Kasumi-1 (cell line): ENCODE data around the gene DNAJC18.
"Not testable (repeated sequence)": the region's sequence is repeated elsewhere in the genome, so short reads cannot be mapped to it uniquely, and the experiment has no call there.

Experiments used
- DNase-seq, 2 experiments: peaks; one replicate each; lab custom pipeline; 2025; lab: John Stamatoyannopoulos, UW

The DNAJC18 gene

DNA sequence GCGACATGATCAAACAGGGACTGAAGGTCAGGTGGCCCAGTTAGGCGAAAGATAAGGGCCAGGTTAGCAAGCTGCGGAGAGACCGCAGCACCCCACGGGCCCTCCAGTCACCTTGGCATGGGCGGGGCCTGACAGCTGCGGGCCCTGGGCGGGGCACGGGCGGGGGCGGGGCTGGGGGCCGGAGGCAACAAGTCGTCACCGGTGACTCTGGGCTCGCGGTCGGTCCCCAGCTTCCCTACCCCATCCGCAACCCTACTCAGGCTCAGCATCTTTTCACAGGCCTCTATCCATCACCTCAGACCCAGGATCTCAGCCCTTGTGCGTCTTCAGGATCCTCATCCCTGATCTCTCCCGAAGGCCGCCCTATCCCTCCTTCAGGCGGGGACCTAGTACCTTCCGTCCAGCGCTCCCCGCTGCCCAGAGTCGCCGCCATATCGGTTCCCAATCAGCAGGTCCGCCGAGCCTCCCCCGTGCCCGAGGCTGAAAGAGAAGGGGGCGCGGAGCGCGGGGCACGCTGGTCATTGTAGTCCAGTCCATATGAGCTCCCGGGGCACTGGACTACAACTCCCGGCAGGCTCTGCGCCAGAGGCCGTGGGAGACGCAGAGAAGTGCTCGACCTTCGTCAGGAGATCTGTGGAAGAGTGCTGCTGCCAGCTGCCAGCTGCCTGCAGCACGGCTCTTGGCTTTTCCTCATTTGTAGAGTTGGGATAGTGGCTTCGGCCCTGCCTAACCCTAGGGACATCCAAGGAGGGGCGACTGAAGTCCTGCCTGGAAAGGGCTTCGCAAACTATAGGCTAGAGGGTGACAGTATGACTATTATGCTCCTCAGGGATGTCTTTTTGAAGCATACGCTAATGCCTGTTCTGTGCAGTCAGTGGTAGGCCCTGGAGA, at the start of gene DNAJC18:
DNAJC18 (minus strand) TSS at position 513 of the 891 bp plus-strand sequence; CDS start at position 433, 80 bp downstream.
- peak; percentile 91 to 92 for DNase-seq

DNA sequence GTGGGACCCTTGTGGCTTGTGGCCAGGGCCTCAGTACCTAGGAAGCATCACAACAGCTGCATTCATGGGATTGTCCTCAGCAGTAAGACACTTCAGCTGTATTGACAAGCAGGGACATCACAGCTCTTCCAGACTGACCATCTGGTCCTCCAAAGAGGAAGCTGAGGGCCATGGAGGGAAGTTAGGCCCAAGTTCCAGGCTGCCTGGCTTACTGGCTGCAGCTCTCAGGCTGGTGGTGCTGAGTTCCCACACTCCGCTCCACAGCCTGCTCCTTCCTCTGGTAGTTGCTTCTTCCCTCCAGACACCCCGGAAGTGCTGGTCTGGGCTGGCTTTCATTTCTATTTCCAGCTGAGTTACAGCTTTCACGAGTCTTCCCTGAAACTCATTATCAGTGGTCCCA, 48.9 kb upstream of the DNAJC18 start:
- peak; percentile 91 to 93 for DNase-seq

DNA sequence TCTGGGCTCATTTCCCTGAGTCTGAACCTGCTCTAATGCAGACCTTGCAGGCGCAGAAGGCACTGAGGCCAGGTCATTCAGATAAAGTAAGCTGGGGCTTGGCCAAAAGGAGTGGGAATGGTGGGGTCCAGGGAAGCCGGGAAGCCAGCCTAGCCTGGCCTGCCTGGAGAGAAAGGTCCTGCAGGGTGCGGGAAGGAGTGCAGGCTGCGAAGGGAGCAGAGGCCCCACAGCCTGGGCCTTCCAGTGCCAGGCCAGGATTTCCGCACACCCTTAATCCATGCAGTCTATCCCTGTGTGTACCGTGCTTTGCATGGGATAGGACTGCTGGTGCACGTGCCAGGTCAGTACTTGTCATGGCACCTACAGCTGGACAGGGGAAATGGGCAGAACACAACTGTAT, 46.9 kb upstream of the DNAJC18 start:
- DNase-seq = no peak

GRCh38 chr5:139482890-139483208, 43.5 kb upstream of the DNAJC18 start:
- not testable (repeated sequence) for DNase-seq

- DNase-seq = peak; percentile 93 to 94
Observed at GRCh38 chr5:139482050-139482889, 42.9 kb upstream of the DNAJC18 start, which contains the start of gene STING1. Gene STING1 (minus strand): TSS chr5:139482758. CDS start chr5:139481704, 1,054 bp downstream.

- peak; percentile 40 to 57 for DNase-seq
Observed at GRCh38 chr5:139481580-139482049, 42.3 kb upstream of the DNAJC18 start.

GRCh38 chr5:139481122-139481533, 41.8 kb upstream of the DNAJC18 start:
- DNase-seq = no peak

GRCh38 chr5:139479729-139480128, 40.4 kb upstream of the DNAJC18 start:
- DNase-seq = not testable (repeated sequence)

DNA sequence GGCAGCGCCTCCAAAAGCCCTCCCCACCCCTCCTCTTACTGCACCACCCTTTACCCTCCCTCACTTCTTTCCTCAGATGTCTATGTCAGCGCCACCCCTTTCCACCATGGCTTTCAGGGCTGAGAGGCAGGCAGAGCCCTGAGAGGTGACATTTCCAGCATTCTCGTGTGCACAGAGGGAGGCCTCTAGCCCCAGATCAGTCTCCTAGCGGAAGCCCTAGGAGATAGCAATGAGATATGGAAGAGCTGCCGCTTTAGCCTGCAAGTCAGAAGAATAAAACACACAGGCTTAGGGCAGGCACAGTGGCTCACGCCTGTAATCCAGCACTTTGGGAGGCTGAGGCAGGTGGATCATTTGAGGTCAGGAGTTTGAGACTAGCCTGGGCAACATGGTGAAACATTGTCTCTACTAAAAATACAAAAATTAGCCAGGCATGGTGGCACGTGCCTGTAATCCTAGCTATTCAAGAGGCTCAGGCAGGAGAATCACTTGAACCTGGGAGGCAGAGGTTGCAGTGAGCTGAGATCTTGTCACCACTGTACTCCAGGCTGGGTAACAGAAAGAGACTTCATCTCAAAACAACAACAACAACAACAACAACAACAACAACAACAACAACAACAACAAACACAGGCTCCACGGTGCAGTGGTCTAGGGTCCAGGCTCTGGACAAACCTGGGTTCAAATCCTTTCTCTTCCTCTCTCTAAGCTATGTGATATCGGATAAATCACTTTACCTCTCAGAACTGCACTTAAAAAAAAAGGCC, 39.5 kb upstream of the DNAJC18 start:
- not testable (repeated sequence) for DNase-seq

GRCh38 chr5:139475865-139476617, 36.7 kb upstream of the DNAJC18 start:
- DNase-seq = no peak

- peak; percentile 99 to 100 for DNase-seq
Observed at GRCh38 chr5:139474890-139475791, 35.8 kb upstream of the DNAJC18 start.

GRCh38 chr5:139473565-139473964, 34.2 kb upstream of the DNAJC18 start:
- no peak for DNase-seq

GRCh38 chr5:139473105-139473504, 33.8 kb upstream of the DNAJC18 start:
- no peak for DNase-seq

DNA sequence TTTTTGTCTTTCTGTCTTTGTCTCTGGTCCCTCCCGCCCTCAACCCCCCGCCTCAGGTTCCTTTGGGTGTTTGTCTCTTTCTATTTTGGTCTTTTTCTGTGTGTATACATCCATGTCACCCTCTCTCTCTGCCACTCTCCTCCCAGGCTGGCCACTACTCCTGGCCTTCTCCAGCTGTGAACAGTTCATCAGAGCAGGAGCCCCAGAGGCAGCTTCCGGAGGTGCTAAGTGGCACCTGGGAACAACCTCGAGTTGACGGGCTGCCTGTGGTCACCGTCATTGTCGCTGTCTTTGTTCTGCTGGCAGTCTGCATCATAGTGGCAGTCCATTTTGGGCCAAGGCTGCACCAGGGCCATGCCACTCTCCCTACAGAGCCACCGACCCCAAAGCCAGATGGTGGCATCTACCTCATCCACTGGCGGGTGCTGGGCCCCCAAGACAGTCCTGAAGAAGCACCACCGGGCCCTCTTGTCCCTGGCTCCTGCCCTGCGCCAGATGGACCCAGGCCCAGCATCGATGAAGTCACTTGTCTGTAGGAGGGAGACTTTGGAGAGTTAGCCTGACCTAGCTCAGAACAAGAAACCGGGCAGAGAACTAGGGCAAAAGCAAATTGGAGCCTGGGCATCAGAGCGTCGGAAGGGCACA, 33.2 kb upstream of the DNAJC18 start:
- DNase-seq = no peak

- DNase-seq = peak; percentile 79 to 80
Observed at GRCh38 chr5:139470821-139471300, 31.5 kb upstream of the DNAJC18 start, which contains the start of gene SMIM33. Gene SMIM33 (plus strand): TSS chr5:139471004. CDS start chr5:139471122, 118 bp downstream.

GRCh38 chr5:139468421-139468931, 29.2 kb upstream of the DNAJC18 start:
- peak; percentile 27 to 28 for DNase-seq

- no peak for DNase-seq
Observed at GRCh38 chr5:139462586-139463276, 23.4 kb upstream of the DNAJC18 start, which contains the start of gene ECSCR. Gene ECSCR (minus strand): TSS chr5:139462743. CDS start chr5:139462670, 73 bp downstream.

GRCh38 chr5:139461698-139462097, 22.4 kb upstream of the DNAJC18 start:
- no peak for DNase-seq
